ENCODE data around the gene THSD7A. TPM values are rescaled to one million over a fixed set of nuclear protein-coding genes. Genes with fewer than 3 reads are reported as not detected.

THSD7A gene
- total and polyA plus RNA-seq, 5 experiments from 2014 or later: not detected

DNA sequence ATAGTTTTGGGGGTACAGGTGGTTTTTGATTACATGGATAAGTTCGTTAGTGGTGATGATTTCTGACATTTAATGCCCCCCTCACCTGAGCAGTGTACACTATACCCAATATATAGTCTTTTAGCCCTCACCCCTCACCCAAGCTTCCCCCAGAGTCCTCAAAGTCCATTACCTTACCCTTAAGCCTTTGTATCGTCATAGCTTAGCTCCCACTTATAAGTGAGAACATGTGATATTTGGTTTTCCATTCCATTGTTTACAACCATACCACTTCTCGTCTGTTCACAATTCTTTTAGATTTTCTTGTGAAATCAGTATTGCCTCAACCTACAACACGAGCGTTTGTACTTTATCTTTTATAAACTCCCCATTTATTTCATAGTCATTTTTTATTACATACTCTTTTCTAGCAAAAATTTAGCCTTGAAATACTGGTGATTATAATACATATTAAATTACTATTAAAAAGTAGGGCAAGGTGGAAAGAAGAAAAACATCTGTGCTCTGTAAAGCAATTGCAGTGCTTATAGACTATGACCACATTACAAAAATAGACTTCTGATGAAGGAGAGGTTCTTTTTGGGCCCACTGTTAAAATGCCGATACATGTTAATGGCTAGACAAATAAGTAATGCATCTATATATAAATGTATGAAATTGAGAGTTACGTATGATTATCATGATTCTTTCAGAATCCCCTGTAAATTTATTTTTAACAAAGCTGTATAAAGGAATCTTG is 164.8 kb downstream of the THSD7A start:
- Mint-ChIP-seq H3K36me3 (no peaks in the 10 kb centered on the region), H3K9me3 (peaks cover 0 to 3% (median 0%) of the 10 kb centered on the region in 9 donors), H3K4me1 (no peaks in the 10 kb centered on the region), H3K27ac (no peak overlapping the region), H3K4me3 (no peak overlapping the region), H3K27me3 (no peaks in the 10 kb centered on the region)
- ATAC-seq: no peak
- DNase-seq: no peak
- POLR2A ChIA-PET: no interaction called here

DNA sequence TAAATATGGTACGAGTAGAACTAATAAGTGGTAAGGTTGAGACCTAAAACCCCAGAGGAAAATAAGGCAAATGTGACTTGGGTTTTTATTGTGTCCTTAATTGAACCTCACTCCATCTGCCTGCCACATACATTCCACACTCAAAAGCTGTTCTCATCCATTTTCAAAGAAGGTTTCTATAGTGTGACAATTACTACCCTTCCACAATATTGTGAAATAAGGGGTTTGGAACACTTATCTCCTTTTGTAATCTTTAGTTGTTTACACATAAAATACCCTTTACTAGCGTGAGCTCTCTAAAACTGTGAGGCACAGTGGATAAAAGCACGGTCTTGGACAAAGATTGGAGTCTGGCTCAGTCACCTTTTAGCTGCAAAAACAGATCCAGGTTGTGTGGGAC is 166.6 kb downstream of the THSD7A start:
- H3K27ac Mint-ChIP-seq: no peak overlapping the region
- ATAC-seq: no peak
- no peaks in the 10 kb centered on the region for H3K36me3 Mint-ChIP-seq
- no peaks in the 10 kb centered on the region for H3K27me3 Mint-ChIP-seq
- POLR2A ChIA-PET: no interaction called here
- peaks cover 0 to 3% (median 0%) of the 10 kb centered on the region in 9 donors for H3K9me3 Mint-ChIP-seq
- H3K4me1 Mint-ChIP-seq: no peaks in the 10 kb centered on the region
- no peak for DNase-seq
- H3K4me3 Mint-ChIP-seq: no peak overlapping the region

DNA sequence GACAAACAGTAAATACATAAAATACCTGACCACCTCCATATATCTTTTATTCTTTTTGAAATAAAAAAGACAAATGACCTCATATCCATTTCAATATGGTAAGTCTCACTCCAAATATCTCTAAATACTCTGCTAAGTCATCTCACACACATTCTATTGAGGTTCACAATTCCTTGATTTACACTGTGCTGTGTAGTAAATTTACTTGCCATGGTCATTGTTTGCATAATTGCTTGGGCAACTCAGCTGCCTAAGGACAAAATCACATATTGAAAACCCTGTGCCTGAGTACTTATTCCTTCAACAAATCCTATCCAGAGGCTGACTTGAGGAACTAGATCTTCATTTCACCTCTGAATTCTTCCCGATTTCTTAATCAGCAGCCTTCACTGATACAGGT is 176.4 kb downstream of the THSD7A start:
- no peaks in the 10 kb centered on the region for H3K9me3 Mint-ChIP-seq
- POLR2A ChIA-PET: no interaction called here
- H3K4me3 Mint-ChIP-seq: no peak overlapping the region
- no peak for ATAC-seq
- H3K27ac Mint-ChIP-seq: no peak overlapping the region
- DNase-seq: no peak
- H3K36me3 Mint-ChIP-seq: no peaks in the 10 kb centered on the region
- no peaks in the 10 kb centered on the region for H3K4me1 Mint-ChIP-seq
- H3K27me3 Mint-ChIP-seq: no peaks in the 10 kb centered on the region

DNA sequence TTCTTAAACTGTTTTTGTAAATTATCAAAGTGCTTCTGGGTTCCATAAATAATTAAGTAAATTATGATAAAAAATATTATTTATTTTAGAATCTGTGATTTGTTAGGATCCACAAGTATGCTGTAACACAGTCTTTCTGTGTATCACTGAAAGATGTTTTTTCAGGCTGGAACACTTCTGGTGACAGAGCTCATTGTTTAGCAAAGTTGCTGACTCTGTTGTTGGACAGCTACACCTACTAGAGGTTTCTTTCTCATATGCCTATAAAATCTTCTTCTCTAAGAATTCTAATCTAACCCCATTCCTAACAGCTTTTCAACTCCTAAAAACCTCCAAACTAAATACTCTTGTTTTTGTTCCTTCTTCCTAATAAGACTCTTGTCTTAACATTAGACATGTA is 176.8 kb downstream of the THSD7A start:
- DNase-seq (no peak), ATAC-seq (no peak)
- Mint-ChIP-seq H3K36me3 (no peaks in the 10 kb centered on the region), H3K27me3 (no peaks in the 10 kb centered on the region), H3K4me3 (no peak overlapping the region), H3K4me1 (no peaks in the 10 kb centered on the region), H3K27ac (no peak overlapping the region), H3K9me3 (peaks cover 0 to 2% (median 0%) of the 10 kb centered on the region in 9 donors)
- POLR2A ChIA-PET: no interaction called here

DNA sequence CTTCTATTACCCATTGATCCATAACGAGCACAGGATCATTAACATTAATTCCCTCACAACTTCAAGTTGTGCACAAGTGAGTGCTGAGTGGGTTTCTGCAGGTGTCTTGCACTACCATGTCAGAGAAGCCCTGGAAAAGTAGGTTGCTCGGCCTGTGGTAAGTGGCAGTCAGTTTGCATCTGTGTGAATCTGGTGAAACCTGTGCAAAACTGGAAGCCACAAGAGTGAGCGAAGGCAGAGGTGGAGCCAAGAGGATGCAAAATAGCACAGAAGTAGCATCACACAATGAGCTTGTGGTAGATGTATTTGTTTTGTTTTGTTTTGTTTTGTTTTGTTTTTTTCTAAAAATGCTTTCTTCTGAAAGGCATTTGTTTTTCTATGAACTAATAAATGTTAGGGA is 181.5 kb downstream of the THSD7A start:
- no peaks in the 10 kb centered on the region for H3K36me3 Mint-ChIP-seq
- H3K27ac Mint-ChIP-seq: no peak overlapping the region
- H3K27me3 Mint-ChIP-seq: no peaks in the 10 kb centered on the region
- no peaks in the 10 kb centered on the region for H3K4me1 Mint-ChIP-seq
- POLR2A ChIA-PET: no interaction called here
- no peak overlapping the region for H3K4me3 Mint-ChIP-seq
- peaks cover 0 to 4% (median 0%) of the 10 kb centered on the region in 9 donors for H3K9me3 Mint-ChIP-seq
- DNase-seq (no peak), ATAC-seq (no peak)

DNA sequence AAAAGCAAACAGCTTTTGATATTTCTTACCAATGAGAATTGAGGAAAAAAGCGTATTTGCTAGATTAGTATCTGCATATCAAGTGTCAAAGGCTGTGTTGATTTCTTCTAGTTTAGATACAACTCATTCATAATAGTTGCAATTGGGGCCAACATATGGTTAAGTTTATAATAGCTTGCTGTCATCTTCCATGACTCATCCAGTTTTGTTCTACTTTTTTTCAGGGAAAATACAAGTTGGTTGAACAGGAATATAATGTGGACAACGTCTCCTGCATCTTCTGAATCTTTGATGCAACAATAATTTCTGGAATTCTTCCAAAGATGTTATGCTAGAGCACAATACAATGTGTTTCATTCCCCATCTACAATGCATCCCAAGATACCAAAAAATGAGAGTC is 182.0 kb downstream of the THSD7A start:
- no peaks in the 10 kb centered on the region for H3K27me3 Mint-ChIP-seq
- DNase-seq: no peak
- no peaks in the 10 kb centered on the region for H3K36me3 Mint-ChIP-seq
- POLR2A ChIA-PET: no interaction called here
- H3K4me1 Mint-ChIP-seq: no peaks in the 10 kb centered on the region
- no peak for ATAC-seq
- H3K4me3 Mint-ChIP-seq: no peak overlapping the region
- peaks cover 0 to 4% (median 0%) of the 10 kb centered on the region in 9 donors for H3K9me3 Mint-ChIP-seq
- H3K27ac Mint-ChIP-seq: no peak overlapping the region

DNA sequence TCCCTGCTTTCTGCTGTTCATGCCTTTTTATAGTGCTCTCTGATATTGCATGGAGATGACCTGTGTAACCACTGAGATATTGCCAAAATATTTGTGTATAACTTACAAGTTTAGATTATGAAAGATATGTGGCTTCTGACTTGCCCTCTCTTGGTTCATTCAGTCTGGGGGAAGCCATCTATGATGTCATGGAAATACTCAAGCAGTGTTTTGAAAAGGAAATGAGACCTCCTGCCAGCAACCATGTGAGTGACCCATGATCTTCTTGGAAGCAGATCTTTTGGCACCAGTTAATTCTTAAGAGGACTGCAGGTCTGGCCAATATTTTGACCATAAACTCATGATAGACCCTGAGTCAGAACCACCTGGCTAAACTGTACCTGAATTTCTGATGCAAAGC is 183.0 kb downstream of the THSD7A start:
- H3K27ac Mint-ChIP-seq: no peak overlapping the region
- no peaks in the 10 kb centered on the region for H3K27me3 Mint-ChIP-seq
- H3K4me1 Mint-ChIP-seq: no peaks in the 10 kb centered on the region
- H3K36me3 Mint-ChIP-seq: no peaks in the 10 kb centered on the region
- ATAC-seq (no peak), DNase-seq (no peak)
- H3K4me3 Mint-ChIP-seq: no peak overlapping the region
- H3K9me3 Mint-ChIP-seq: peaks cover 0 to 4% (median 0%) of the 10 kb centered on the region in 9 donors
- POLR2A ChIA-PET: no interaction called here

DNA sequence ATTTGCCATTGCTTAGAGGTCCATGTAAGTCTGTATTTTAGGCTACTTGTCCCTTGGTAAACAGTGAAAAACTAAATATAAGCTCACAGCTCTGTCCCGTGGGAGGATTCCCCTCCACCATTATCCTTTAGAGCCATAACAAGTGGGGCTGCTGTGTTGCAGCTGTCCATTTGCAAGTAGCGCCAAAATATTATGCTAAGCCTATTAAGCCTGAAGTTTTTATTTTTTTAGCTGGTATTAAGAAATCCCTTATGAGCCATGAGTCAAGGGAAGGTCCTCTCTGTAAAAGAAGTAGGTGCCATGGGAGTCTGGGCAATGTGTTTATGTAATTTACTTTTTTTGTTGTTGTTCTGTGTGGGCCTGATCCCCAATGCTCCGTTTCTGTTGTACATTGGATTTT is 183.9 kb downstream of the THSD7A start:
- Mint-ChIP-seq H3K4me1 (no peaks in the 10 kb centered on the region), H3K27me3 (no peaks in the 10 kb centered on the region), H3K9me3 (peaks cover 0 to 10% (median 0%) of the 10 kb centered on the region in 9 donors), H3K4me3 (no peak overlapping the region), H3K27ac (no peak overlapping the region), H3K36me3 (no peaks in the 10 kb centered on the region)
- no peak for DNase-seq
- no peak for ATAC-seq
- POLR2A ChIA-PET: no interaction called here

DNA sequence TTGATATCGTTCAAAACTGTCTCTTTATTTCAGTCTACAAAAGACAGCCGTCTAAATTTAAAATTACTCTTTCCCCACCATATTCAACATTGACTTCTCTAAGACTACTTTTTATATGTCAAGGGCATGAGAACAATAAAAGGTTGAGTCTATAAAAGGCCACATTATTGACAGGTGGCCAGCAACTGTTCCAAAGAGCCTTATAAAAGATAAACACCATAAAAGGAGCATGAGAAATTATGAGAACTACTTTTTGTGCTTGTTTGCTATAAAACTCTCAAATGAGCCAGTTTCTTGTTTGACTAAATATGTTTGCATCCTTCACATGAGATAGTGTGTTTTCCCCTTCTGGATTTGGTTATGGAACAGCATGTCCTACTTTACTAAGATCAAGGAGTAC is 189.2 kb downstream of the THSD7A start:
- POLR2A ChIA-PET: no interaction called here
- Mint-ChIP-seq H3K27me3 (no peaks in the 10 kb centered on the region), H3K4me3 (no peak overlapping the region), H3K27ac (no peak overlapping the region), H3K9me3 (peaks cover 0 to 10% (median 0%) of the 10 kb centered on the region in 9 donors), H3K4me1 (no peaks in the 10 kb centered on the region), H3K36me3 (no peaks in the 10 kb centered on the region)
- no peak for ATAC-seq
- DNase-seq: no peak

DNA sequence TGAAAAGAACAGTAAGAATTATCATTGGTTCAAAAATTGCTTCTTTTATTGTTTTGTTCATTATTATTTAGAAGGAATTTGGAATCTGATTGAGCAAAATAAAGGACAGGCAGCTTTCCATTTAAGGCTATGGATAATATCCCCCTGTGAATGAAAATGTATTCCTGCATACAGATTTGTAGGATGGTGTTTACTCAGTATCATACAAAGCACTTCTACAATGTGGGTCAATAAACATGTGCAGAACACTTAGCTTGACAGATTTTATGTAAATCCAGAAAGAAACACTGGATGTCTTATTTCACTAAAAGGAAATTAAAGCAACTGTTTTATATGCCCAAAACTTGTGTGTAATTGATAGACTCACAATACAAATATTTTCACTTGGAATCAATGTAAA is 189.7 kb downstream of the THSD7A start:
- no peaks in the 10 kb centered on the region for H3K36me3 Mint-ChIP-seq
- H3K9me3 Mint-ChIP-seq: peaks cover 0 to 10% (median 0%) of the 10 kb centered on the region in 9 donors
- POLR2A ChIA-PET: no interaction called here
- no peak for ATAC-seq
- H3K27me3 Mint-ChIP-seq: no peaks in the 10 kb centered on the region
- no peak overlapping the region for H3K27ac Mint-ChIP-seq
- DNase-seq: no peak
- no peak overlapping the region for H3K4me3 Mint-ChIP-seq
- no peaks in the 10 kb centered on the region for H3K4me1 Mint-ChIP-seq

DNA sequence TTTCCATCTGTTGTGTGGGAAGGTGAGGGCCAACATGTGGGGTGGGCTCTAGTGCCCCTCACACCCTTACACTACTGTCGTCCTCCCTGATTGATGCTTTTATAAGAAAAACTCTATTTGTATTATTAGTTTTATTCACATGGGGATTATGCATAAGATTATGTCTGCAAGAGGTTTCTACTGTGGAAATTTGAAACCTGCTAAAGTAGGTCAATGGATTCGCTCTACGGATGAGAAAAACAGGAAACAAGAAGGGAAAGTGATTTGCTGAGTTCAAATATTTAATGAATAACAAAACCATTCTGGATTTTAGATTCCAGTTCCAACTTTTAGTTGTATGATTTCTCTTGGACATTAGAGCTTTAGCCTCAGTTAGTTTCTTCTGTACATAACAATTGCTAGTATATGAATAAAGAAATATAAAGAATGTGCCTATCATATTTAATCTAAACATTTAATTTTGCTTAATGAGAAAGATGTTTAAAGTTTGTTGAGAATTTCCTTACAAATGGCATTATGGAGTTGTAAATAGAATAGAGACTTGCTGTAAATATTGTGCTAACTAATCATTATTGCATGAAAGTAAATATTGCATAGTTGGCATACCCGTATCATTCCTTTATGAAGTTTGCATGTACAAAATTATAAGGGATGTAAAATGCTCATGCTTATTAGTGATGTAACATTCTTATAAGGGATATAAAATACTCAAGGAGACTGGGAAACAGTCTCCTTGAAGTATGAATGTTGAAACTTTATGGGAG is 193.8 kb downstream of the THSD7A start:
- ATAC-seq: no peak
- POLR2A ChIA-PET: no interaction called here
- H3K9me3 Mint-ChIP-seq: no peaks in the 10 kb centered on the region
- no peaks in the 10 kb centered on the region for H3K27me3 Mint-ChIP-seq
- no peaks in the 10 kb centered on the region for H3K36me3 Mint-ChIP-seq
- no peak overlapping the region for H3K4me3 Mint-ChIP-seq
- H3K4me1 Mint-ChIP-seq: no peaks in the 10 kb centered on the region
- DNase-seq: no peak
- no peak overlapping the region for H3K27ac Mint-ChIP-seq

DNA sequence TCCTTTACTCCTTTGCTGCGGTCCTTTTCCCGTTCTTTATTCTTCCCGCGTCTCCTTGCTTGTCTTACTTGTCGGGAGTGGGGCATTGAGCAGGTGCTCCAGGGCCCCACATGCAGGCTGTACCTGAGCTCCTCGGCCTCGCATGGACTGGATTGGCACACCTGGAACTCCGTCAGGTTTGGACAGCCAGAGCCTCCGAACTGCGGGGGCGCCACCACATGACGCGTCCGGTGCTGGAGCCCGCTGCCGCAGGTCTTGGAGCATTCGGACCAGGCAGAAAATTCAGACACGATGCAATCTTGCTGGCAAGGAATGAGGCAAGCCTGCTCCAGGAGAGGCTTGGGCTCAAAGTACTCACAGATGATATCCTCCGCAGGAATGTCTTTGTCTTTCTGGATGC is 195.7 kb downstream of the THSD7A start:
- Mint-ChIP-seq H3K36me3 (no peaks in the 10 kb centered on the region), H3K4me1 (no peaks in the 10 kb centered on the region), H3K27me3 (no peaks in the 10 kb centered on the region), H3K4me3 (no peak overlapping the region), H3K9me3 (peaks cover 0 to 4% (median 0%) of the 10 kb centered on the region in 9 donors), H3K27ac (no peak overlapping the region)
- POLR2A ChIA-PET: no interaction called here
- ATAC-seq (no peak), DNase-seq (no peak)

DNA sequence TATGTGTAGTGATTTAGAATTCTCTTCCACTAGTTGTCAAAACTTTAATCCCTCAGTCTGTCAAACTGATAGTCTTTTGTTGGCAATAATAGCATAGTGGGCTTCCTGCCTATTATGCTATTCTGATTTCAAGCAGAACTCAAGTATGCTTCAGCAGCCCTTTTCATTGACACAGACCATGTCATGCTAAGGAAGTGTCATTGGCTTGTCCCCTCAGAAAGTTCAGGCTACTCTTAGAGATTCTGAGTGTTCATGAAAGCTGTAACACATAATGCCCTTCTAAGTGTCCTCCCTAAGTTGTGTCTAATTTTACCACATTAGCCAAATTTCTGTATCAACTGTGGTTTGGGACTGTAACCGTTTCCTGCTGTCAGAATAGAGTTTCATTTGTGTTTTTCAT is 198.7 kb downstream of the THSD7A start:
- Mint-ChIP-seq H3K9me3 (peaks cover 0 to 6% (median 0%) of the 10 kb centered on the region in 9 donors), H3K27me3 (no peaks in the 10 kb centered on the region), H3K27ac (no peak overlapping the region), H3K4me3 (no peak overlapping the region), H3K4me1 (no peaks in the 10 kb centered on the region), H3K36me3 (no peaks in the 10 kb centered on the region)
- no peak for ATAC-seq
- POLR2A ChIA-PET: no interaction called here
- no peak for DNase-seq

DNA sequence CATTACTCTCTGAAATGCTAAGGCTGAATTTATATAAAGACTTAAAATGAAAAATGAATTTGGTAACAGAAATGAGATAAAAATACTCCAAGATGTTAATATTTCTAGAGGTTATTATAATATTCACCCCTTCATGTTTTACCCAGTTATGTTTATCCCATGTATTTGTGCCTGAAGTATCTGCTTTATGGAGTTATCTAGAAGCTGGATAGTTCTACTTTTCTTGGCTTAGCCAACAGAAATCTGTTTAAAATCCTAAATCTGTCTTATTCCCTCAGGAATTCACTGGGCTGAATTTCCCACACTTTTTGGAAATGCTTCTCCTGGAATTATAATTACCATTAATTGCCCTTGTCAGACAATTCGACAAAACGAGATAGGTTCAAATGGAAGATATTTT is 201.6 kb downstream of the THSD7A start:
- H3K4me1 Mint-ChIP-seq: no peaks in the 10 kb centered on the region
- no peaks in the 10 kb centered on the region for H3K36me3 Mint-ChIP-seq
- no peak for ATAC-seq
- peaks cover 0 to 6% (median 0%) of the 10 kb centered on the region in 9 donors for H3K9me3 Mint-ChIP-seq
- H3K27me3 Mint-ChIP-seq: no peaks in the 10 kb centered on the region
- no peak overlapping the region for H3K4me3 Mint-ChIP-seq
- no peak overlapping the region for H3K27ac Mint-ChIP-seq
- POLR2A ChIA-PET: no interaction called here
- DNase-seq: no peak
